Heart right ventricle (tissue), 16 donors: ENCODE results near the gene NKD2. TPM values are rescaled to one million over a fixed set of nuclear protein-coding genes. Genes with fewer than 3 reads are reported as not detected.
"Not testable (repeated sequence)": the region's sequence is repeated elsewhere in the genome, so short reads cannot be mapped to it uniquely, and the experiment has no call there.

ENCODE experiments used
- ATAC-seq, 8 donors: fragments of 200-7000 bp; cut with Tn5 transposase; one replicate each; pipeline ENCODE4 v1.9.1; 2020; ENCODE audit warnings: mild to moderate bottlenecking in 8 of 8, moderate library complexity in 8 of 8, moderate number of reproducible peaks in 1 of 8
- DNase-seq, 2 donors: peaks; one replicate each; pipeline ENCODE4 v3.0.0-alpha.2; 2020
- H3K27ac ChIP-seq, 10 donors: fragments of 200-600 bp; sonication (generic) in 2 of 10; one replicate each; pipeline versions ENCODE4 v1.5.0 to v1.8.0; 2020 to 2022; ENCODE audit warnings: mild to moderate bottlenecking in 3 of 10
- H3K27me3 ChIP-seq, 7 donors: fragments of 200-600 bp; one replicate each; pipeline ENCODE4 v1.8.0; 2021 to 2022; ENCODE audit warnings: mild to moderate bottlenecking in 2 of 7
- H3K36me3 ChIP-seq, 9 donors: fragments of 200-600 bp; sonication (generic) in 1 of 9; one replicate each; pipeline versions ENCODE4 v1.5.0 to v1.8.0; 2020 to 2022; ENCODE audit warnings: mild to moderate bottlenecking in 2 of 9
- H3K4me1 ChIP-seq, 9 donors: fragments of 200-600 bp; sonication (generic) in 1 of 9; one replicate each; pipeline versions ENCODE4 v1.5.0 to v1.8.0; 2020 to 2022; ENCODE audit warnings: mild to moderate bottlenecking in 4 of 9
- H3K4me3 ChIP-seq, 10 donors: fragments of 200-600 bp; sonication (generic) in 2 of 10; one replicate each; pipeline versions ENCODE4 v1.5.0 to v1.8.0; 2020 to 2022; ENCODE audit warnings: mild to moderate bottlenecking in 7 of 10, moderate library complexity in 2 of 10
- H3K9me3 ChIP-seq, 11 donors: fragments of 200-600 bp in 10 of 11; sonication (generic) in 2 of 11; one replicate each; pipeline versions ENCODE4 v1.5.0 to v1.8.0; 2013 to 2022; ENCODE audit warnings: mild to moderate bottlenecking in 2 of 11, control low read depth in 1 of 11, moderate library complexity in 1 of 11
- WGBS, 2 donors: extraction: QIAGEN DNeasy Blood & Tissue Kit; methylation state at CpG; one replicate each; pipeline ENCODE4 v1.1.7; 2013; ENCODE audit warnings: inconsistent platforms in 1 of 2; 5-methylcytosine and 5-hydroxymethylcytosine counted together
- intact Hi-C, 10 donors: fragments of 100-400 bp; cut with DNase I; formaldehyde crosslinking; loops; one replicate each; pipeline versions ENCODE4 v1.11.1 to v1.14.2; 2022
- polyA plus RNA-seq, 2 donors: library from polyadenylated mRNA; stranded (reverse); fragments of 200-250 nt; gene quantifications; one replicate each; pipeline ENCODE4 v1.2.3, GENCODE V29; 2013
- total RNA-seq, 10 donors: library from RNA; stranded (reverse); fragmentation: NEBNext Ultra II Directional in 3 of 10; extraction: Animal tissue kit (Norgen Biotek cat#: 25700) in 3 of 10; gene quantifications; one replicate each; pipeline versions ENCODE4 v1.2.1 to v1.2.4, GENCODE V29; 2021 to 2023
- TF ChIP-seq, protein P1 (sequence below), 9 donors: fragments of 200-600 bp; sonication (generic) in 2 of 9; IDR thresholded peaks; one replicate each; pipeline versions ENCODE4 v1.5.0 to v1.8.0; 2021 to 2022; ENCODE audit warnings: antibody characterized with exemption in 9 of 9, mild to moderate bottlenecking in 5 of 9, moderate library complexity in 1 of 9
- donor health status: Arrhythmogenic right ventricular cardiomyopathy.
- donor health status: ischemic (EF 13 %, LVEDD 7.1; RV severe dilation, severe dysfunction).
- donor health status: healthy with polysubstance abuse.
- donor health status: DM: no; HTN: yes; CAD: no.
- donor health status: DM: no; HTN: no; CAD: no.
- donor health status: ischemic (EF 25% LVEDD 6.9; RV normal size, moderate dysfunction).
- donor health status: ischemic (EF 25% LVEDD 5.7; RV mildly dilated, moderate dysfunction).
- donor health status: healthy.
- donor health status: DM: yes; HTN: yes; CAD: no.
- donor health status: Ischemic cardiomyopathy.
- donor health status: ischemic (EF 35%, LVEDD 5.7; RV mildly dilated, moderate dysfunction).
- donor health status: nonischemic (EF 11% LVEDD 7.7; RV severe dilation, severe dysfunction).
- donor health status: DM: yes; HTN: yes; CAD: no.
- donor health status: PGD.
- donor health status: ischemic (EF 29% LVEDD 5.4; RV normal size, mild dysfunction).
- donor health status: nonischemic (EF 23%, LVEDD 6.1; RV moderate dilation, normal function).

The NKD2 gene
- total and polyA plus RNA-seq, 12 donors, result 0.31 to 12.7 (median 1.8) TPM

DNA sequence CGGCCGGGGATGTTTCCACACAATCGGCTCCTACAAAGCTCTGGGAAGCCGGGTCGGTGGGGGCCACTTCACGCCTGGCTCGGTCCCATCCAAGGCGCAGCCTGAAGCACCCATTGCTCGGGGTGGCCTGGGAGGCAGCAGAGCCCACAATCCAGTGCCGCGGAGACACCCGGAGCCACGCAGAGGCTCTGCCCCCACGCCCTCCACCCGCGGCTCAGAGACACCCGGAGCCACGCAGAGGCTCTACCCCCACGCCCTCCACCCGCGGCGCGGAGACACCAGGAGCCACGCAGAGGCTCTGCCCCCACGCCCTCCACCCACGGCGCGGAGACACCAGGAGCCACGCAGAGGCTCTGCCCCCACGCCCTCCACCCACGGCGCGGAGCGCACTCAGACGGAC is 71.4 kb downstream of the NKD2 start:
- 88 to 92% methylated on average over 17 to 25 of the region's 35 CpGs for WGBS, 2 donors
- intact Hi-C loops, result no loop called here
- no peak for DNase-seq
- peaks cover 0 to 95% (median 69%) of the 10 kb centered on the region in 9 donors for H3K36me3 ChIP-seq
- H3K4me3 ChIP-seq, result no peak overlapping the region
- H3K4me1 ChIP-seq, result peaks cover 0 to 11% (median 5%) of the 10 kb centered on the region in 9 donors
- no peaks in the 10 kb centered on the region for H3K9me3 ChIP-seq
- no peak overlapping the region for H3K27ac ChIP-seq
- TF ChIP-seq, protein P1, sequence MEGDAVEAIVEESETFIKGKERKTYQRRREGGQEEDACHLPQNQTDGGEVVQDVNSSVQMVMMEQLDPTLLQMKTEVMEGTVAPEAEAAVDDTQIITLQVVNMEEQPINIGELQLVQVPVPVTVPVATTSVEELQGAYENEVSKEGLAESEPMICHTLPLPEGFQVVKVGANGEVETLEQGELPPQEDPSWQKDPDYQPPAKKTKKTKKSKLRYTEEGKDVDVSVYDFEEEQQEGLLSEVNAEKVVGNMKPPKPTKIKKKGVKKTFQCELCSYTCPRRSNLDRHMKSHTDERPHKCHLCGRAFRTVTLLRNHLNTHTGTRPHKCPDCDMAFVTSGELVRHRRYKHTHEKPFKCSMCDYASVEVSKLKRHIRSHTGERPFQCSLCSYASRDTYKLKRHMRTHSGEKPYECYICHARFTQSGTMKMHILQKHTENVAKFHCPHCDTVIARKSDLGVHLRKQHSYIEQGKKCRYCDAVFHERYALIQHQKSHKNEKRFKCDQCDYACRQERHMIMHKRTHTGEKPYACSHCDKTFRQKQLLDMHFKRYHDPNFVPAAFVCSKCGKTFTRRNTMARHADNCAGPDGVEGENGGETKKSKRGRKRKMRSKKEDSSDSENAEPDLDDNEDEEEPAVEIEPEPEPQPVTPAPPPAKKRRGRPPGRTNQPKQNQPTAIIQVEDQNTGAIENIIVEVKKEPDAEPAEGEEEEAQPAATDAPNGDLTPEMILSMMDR (IDR thresholded peaks at IDR 0.05), result no peak
- H3K27me3 ChIP-seq, result no peaks in the 10 kb centered on the region
- no peak for ATAC-seq

DNA sequence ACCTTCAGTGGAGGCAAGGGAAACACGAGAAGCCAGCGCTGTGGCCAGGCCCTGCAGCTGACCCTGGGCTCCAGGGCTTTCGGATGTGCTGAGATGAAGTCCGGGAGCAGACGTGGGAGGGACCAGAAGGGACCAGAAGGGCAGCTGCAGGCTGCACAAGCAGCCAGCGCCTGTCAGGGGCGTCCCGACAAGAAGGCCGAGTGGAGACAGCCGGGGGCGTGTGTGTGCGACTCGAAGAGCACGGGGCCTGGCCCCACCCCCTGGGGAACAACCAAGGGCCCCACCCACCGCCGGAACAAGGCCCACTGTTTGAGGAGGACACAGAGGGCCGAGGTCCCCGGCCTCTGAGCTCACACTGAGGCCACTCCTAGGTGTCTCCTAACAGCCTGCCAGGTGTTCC is 71.8 kb downstream of the NKD2 start:
- no peaks in the 10 kb centered on the region for H3K9me3 ChIP-seq
- ATAC-seq, result peak in 7 of 8 donors; percentile 8 to 56 (median 32)
- DNase-seq, result peak in 1 of 2 donors; percentile 53
- intact Hi-C loops, result no loop called here
- 57% methylated on average over 18 of the region's 18 CpGs for WGBS, 2 donors
- H3K4me1 ChIP-seq, result peaks cover 0 to 11% (median 5%) of the 10 kb centered on the region in 9 donors
- H3K27me3 ChIP-seq, result no peaks in the 10 kb centered on the region
- TF ChIP-seq, protein P1 (IDR thresholded peaks at IDR 0.05), result no peak
- no peak overlapping the region for H3K4me3 ChIP-seq
- H3K27ac ChIP-seq, result peak overlapping the region in 2 of 10 donors; percentile 16 to 31
- H3K36me3 ChIP-seq, result peaks cover 0 to 95% (median 69%) of the 10 kb centered on the region in 9 donors

DNA sequence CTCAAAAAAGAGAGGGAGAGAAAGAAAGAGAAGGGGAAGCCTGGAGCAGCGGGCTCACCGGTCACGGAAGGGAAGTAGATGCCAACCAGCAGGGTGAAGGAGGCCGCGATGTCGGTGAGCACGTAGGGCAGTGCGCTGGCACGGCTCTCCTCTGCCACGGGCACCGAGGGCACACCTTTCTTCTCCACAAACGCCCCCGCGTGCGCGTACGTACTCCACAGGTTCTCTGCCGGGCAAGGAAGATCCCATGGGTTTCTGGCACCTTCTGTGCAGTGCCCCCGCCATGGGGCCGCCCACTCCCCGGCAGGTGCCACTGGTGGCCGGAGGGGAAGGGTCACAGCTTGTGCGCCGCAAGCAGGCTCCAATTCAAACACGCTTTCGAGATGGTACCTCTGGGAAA is 72.9 kb downstream of the NKD2 start:
- intact Hi-C loops, result no loop called here
- Histone ChIP-seq H3K27me3 (no peaks in the 10 kb centered on the region), H3K9me3 (no peaks in the 10 kb centered on the region), H3K27ac (no peak overlapping the region), H3K36me3 (peaks cover 4 to 95% (median 70%) of the 10 kb centered on the region in 9 donors), H3K4me3 (no peak overlapping the region), H3K4me1 (peaks cover 0 to 11% (median 5%) of the 10 kb centered on the region in 9 donors)
- TF ChIP-seq, protein P1 (IDR thresholded peaks at IDR 0.05), result no peak
- ATAC-seq (no peak), DNase-seq (no peak)
- 89 to 95% methylated on average over 26 of the region's 26 CpGs for WGBS, 2 donors

DNA sequence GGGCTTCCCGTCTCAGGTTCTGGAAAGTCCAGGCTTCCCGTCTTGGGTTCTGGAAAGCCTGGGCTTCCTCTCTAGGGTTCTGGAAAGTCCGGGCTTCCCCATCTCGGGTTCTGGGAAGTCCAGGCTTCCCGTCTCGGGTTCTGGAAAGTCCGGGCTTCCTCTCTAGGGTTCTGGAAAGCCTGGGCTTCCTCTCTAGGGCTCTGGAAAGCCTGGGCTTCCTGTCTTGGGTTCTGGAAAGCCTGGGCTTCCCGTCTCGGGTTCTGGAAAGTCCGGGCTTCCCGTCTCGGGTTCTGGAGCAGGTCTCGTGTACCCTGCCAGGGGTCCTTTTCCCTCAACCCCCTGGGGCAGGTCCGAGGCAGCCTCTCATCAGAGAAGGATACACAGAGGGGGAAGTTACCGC is 74.4 kb downstream of the NKD2 start:
- ATAC-seq, H3K27me3 ChIP-seq, DNase-seq, H3K9me3 ChIP-seq, H3K4me3 ChIP-seq, intact Hi-C loops: not testable (repeated sequence)
- Histone ChIP-seq H3K36me3 (peaks cover 5 to 95% (median 71%) of the 10 kb centered on the region in 9 donors), H3K4me1 (peaks cover 0 to 11% (median 5%) of the 10 kb centered on the region in 9 donors), H3K27ac (peak overlapping the region in 2 of 10 donors; percentile 31 to 41)
- 76% methylated on average over 15 of the region's 15 CpGs for WGBS, 2 donors

DNA sequence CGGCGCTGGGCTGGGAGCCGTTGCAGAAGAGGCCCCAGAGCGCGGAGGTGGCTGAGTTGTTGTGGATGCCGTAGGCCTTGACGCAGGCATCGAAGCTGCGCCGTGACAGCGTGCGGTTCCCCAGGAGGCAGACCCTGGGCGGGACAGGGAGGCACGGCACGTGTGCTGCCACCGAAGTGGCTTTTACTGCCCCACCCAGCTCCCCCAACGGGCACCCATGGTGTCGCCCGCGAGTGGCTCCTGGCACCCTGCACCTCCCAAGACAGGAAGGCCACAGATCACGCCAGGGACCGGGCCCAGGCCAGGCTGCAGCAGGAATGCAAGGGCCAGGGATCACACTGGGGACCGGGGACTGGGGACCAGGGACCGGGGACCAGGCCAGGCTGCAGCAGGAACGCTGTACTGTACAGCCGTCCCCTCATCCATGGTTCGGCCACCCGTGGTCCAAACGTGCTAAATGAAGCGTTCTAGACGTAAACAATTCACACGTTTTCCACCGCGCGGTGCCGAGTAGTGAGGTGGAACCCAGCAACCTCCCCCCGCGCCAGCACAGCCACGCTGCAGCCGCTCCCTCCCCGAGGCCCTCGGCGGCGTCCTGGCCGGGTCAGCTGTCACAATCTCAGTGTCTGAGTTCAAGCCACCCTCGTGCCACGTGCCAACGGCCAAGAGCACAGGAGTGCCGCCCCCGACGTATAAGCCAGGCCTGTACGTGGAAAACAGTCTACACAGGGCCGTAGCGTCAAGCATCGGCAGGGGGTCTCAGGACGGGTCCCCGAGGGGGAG is 75.4 kb downstream of the NKD2 start:
- peaks cover 2 to 97% (median 70%) of the 10 kb centered on the region in 9 donors for H3K36me3 ChIP-seq
- H3K9me3 ChIP-seq, result no peaks in the 10 kb centered on the region
- no peak for ATAC-seq
- H3K4me3 ChIP-seq, result no peak overlapping the region
- TF ChIP-seq, protein P1 (IDR thresholded peaks at IDR 0.05), result no peak
- no peaks in the 10 kb centered on the region for H3K27me3 ChIP-seq
- no peak for DNase-seq
- intact Hi-C loops, result no loop called here
- 91 to 93% methylated on average over 57 of the region's 57 CpGs for WGBS, 2 donors
- H3K27ac ChIP-seq, result peak overlapping the region in 1 of 10 donors; percentile 41
- peaks cover 0 to 14% (median 5%) of the 10 kb centered on the region in 9 donors for H3K4me1 ChIP-seq
